ENCODE data around the gene PTS.

GRCh38 chr11:112212290-112212689 lies 13.9 kb upstream of the PTS start:
- TF ChIP-seq CTCF (IDR thresholded peaks at IDR 0.05), result no peak
- TF ChIP-seq POLR2A (IDR thresholded peaks at IDR 0.05), result no peak
